ENCODE results near the gene KCNAB1. TPM values are rescaled to one million over a fixed set of nuclear protein-coding genes. Genes with fewer than 3 reads are reported as not detected.

The KCNAB1 gene
- total and polyA plus RNA-seq, 10 of the 15 experiments (the other 5 are each of a cell fraction or from before 2014, with no cell fraction given) = 0.11 to 0.69 (median 0.43) TPM; not detected in 6

GRCh38 chr3:156133076-156133475 is 12.7 kb downstream of the KCNAB1 start (continued):
- TF ChIP-seq ZBTB11 (CRISPR knock-in tag; IDR thresholded peaks at IDR 0.05) (no peak), TCF7 (IDR thresholded peaks at IDR 0.05; ENCODE audit: borderline replicate concordance) (no peak), NRF1 (conservative IDR thresholded peaks at IDR 0.05; ENCODE audit: low read depth, low read length) (no peak), BHLHE40 (IDR thresholded peaks at IDR 0.05; ENCODE audit: borderline replicate concordance in 1 of 2, low read depth in 2 of 2, low read length in 1 of 2) (no peak), CHD4 (IDR thresholded peaks at IDR 0.05) (no peak), WRNIP1 (IDR thresholded peaks at IDR 0.05; ENCODE audit: borderline replicate concordance, low read depth, low read length) (no peak), NFYB (IDR thresholded peaks at IDR 0.05; ENCODE audit: insufficient read depth, low read depth, low read length) (no peak), DPF2 (IDR thresholded peaks at IDR 0.05) (no peak)

GRCh38 chr3:156135921-156136638 is 15.7 kb downstream of the KCNAB1 start:
- WGBS (ENCODE audit: insufficient coverage, insufficient replicate concordance, low lambda C conversion rate, missing lambda C conversion rate) = 0% methylated on average over 2 of the region's 2 CpGs
- in situ Hi-C loops (cut with MboI) (no loop called here), intact Hi-C loops (cut with micrococcal nuclease; ENCODE audit: unreplicated experiment) (no loop called here)
- FAIRE-seq = no peak
- Histone ChIP-seq H2AFZ (ENCODE audit: control insufficient read depth, low read depth, low read length) (no peak overlapping the region), H3K4me2 (ENCODE audit: control insufficient read depth, insufficient read depth) (no peak overlapping the region), H3K27ac (ENCODE audit: control insufficient read depth, insufficient read depth) (no peak overlapping the region), H4K20me1 (ENCODE audit: control insufficient read depth, insufficient read depth) (no peaks in the 10 kb centered on the region), H3K36me3 (ENCODE audit: control insufficient read depth in 2 of 2, insufficient read depth in 2 of 2, low read length in 1 of 2) (no peaks in the 10 kb centered on the region), H3K79me2 (ENCODE audit: control insufficient read depth, insufficient read depth, low read length) (no peaks in the 10 kb centered on the region), H3K9me3 (replicated peaks; ENCODE audit: control insufficient read depth, insufficient read depth, low read length) (no peaks in the 10 kb centered on the region), H3K27me3 (replicated peaks in 1 of 2; ENCODE audit: control insufficient read depth in 2 of 2, insufficient read depth in 2 of 2, low read length in 1 of 2) (peaks cover 2 to 4% of the 10 kb centered on the region in 2 experiments; a peak in 1 of 4 replicates), H3K9ac (ENCODE audit: control insufficient read depth, insufficient read depth, low read length) (no peak overlapping the region), H3K4me3 (no peak overlapping the region), H3K4me1 (ENCODE audit: control insufficient read depth, insufficient read depth, low read length) (no peaks in the 10 kb centered on the region)
- TF ChIP-seq RAD21 (IDR thresholded peaks at IDR 0.05; ENCODE audit: insufficient read depth, low read depth, low read length) = peak; percentile 26; the same call in 1 of the 2 replicates
- TF ChIP-seq ZZZ3 (IDR thresholded peaks at IDR 0.05; ENCODE audit: control insufficient read depth, insufficient read length, low read depth) = no peak
- TF ChIP-seq, protein P1, sequence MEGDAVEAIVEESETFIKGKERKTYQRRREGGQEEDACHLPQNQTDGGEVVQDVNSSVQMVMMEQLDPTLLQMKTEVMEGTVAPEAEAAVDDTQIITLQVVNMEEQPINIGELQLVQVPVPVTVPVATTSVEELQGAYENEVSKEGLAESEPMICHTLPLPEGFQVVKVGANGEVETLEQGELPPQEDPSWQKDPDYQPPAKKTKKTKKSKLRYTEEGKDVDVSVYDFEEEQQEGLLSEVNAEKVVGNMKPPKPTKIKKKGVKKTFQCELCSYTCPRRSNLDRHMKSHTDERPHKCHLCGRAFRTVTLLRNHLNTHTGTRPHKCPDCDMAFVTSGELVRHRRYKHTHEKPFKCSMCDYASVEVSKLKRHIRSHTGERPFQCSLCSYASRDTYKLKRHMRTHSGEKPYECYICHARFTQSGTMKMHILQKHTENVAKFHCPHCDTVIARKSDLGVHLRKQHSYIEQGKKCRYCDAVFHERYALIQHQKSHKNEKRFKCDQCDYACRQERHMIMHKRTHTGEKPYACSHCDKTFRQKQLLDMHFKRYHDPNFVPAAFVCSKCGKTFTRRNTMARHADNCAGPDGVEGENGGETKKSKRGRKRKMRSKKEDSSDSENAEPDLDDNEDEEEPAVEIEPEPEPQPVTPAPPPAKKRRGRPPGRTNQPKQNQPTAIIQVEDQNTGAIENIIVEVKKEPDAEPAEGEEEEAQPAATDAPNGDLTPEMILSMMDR (IDR thresholded peaks at IDR 0.05 in 2 of 3, conservative IDR thresholded peaks at IDR 0.05 in 1 of 3; ENCODE audit: control insufficient read depth in 2 of 3, extremely low read depth in 1 of 3, insufficient read depth in 1 of 3, low read depth in 3 of 3, low read length in 3 of 3) = peak; percentile 25 to 37 (median 30); a peak in 4 of 6 replicates
- TF ChIP-seq SMAD5 (IDR thresholded peaks at IDR 0.05; ENCODE audit: low read depth) = no peak
- no TSS peak for BruUV-seq (replicated peaks)
- ChIA-PET RAD21 (ENCODE audit: unreplicated experiment) (no interaction called here), POLR2A (no interaction called here), SMC1A (ENCODE audit: uncharacterized antibody, unreplicated experiment) (interaction anchor here (2.5 kb wide), 1 partner anchor 12 kb away, joined by 8 read pairs; no protein-coding TSS in a partner anchor), CTCF (interaction anchor here (0.6 to 1.7 kb wide), 3 partner anchors 246 to 1014 kb away, joined by 3 to 7 read pairs (median 3); no protein-coding TSS in a partner anchor)
- DNase-seq (ENCODE audit: low read depth, low spot score) = no peak
- peak; percentile 74 for ATAC-seq
